Testis (tissue), 3 donors: Measurements from ENCODE around the gene PDHA1. TPM values are rescaled to one million over a fixed set of nuclear protein-coding genes. Genes with fewer than 3 reads are reported as not detected.

Source experiments
- DNase-seq: peaks from one replicate; pipeline ENCODE4 v3.0.0-alpha.2; 2019
- H3K27ac ChIP-seq, 2 donors: fragments of 200-600 bp; sonication (generic); one replicate each; pipeline ENCODE4 v1.5.1; 2019
- H3K27me3 ChIP-seq: fragments of 200-600 bp; sonication (generic); one replicate; pipeline ENCODE4 v1.5.1; 2019
- H3K36me3 ChIP-seq: fragments of 200-600 bp; sonication (generic); one replicate; pipeline ENCODE4 v1.5.1; 2017; ENCODE audit warnings: low read depth; ENCODE audit errors: missing control alignments
- H3K4me1 ChIP-seq: fragments of 200-600 bp; sonication (generic); one replicate; pipeline ENCODE4 v1.5.1; 2019
- H3K4me3 ChIP-seq, 2 donors: fragments of 200-600 bp; sonication (generic); one replicate each; pipeline ENCODE4 v1.5.1; 2017 to 2019
- H3K9me3 ChIP-seq: fragments of 200-600 bp; sonication (generic); one replicate; pipeline ENCODE4 v1.5.1; 2017
- CTCF ChIP-seq, 3 experiments: fragments of 450-650 bp in 2 of 3; fragments of 200-600 bp in 1 of 3; sonication (generic) in 1 of 3; IDR thresholded peaks; one replicate each; pipeline ENCODE4 v1.5.1; 2016 to 2019; ENCODE audit warnings: antibody characterized with exemption in 3 of 3, mild to moderate bottlenecking in 2 of 3, moderate library complexity in 1 of 3
- POLR2A ChIP-seq: fragments of 450-650 bp; IDR thresholded peaks from one replicate; pipeline ENCODE4 v1.6.1; 2017; ENCODE audit warnings: antibody characterized with exemption, mild to moderate bottlenecking, moderate library complexity
- WGBS, 2 donors: methylation state at CpG; one replicate each; pipeline ENCODE4 v1.1.5; 2018; 5-methylcytosine and 5-hydroxymethylcytosine counted together
- intact Hi-C: fragments of 100-400 bp; cut with DNase I; formaldehyde crosslinking; loops from one replicate; pipeline ENCODE4 v1.15.1; 2023; ENCODE audit warnings: low total_unique reads
- polyA plus RNA-seq: library from polyadenylated mRNA; stranded (reverse); fragments of 350-450 nt; fragmentation: Illumina TruSeq; extraction: RNeasy Lipid Tissue Mini Kit (QIAGEN cat#74804); gene quantifications from one replicate; pipeline ENCODE4 v1.2.3, GENCODE V29; 2014; ENCODE audit warnings: low read depth, low replicate concordance; ENCODE audit not compliant: insufficient read depth
- total RNA-seq, 2 donors: library from RNA; depleted of rRNA; stranded (reverse); fragments of >200 nt; gene quantifications; one replicate each; pipeline ENCODE4 v1.2.3, GENCODE V29; 2016

The PDHA1 gene
- total and polyA plus RNA-seq, 3 donors from 2014 or later = 45.4 to 76.9 (median 69.2) TPM

- intact Hi-C loops = no loop called here
- Histone ChIP-seq H3K27me3 (no peaks in the 10 kb centered on the region), H3K36me3 (no peaks in the 10 kb centered on the region), H3K4me3 (no peak overlapping the region), H3K9me3 (no peaks in the 10 kb centered on the region), H3K4me1 (no peaks in the 10 kb centered on the region), H3K27ac (no peak overlapping the region)
- no peak for DNase-seq
- WGBS, 2 donors = 63 to 79% methylated on average over 4 of the region's 4 CpGs
- TF ChIP-seq CTCF (IDR thresholded peaks at IDR 0.05) (no peak), POLR2A (no peak)
These were observed 18.0 kb downstream of the PDHA1 start for GRCh38 chrX:19361701-19362100.

GRCh38 chrX:19368576-19368975 lies 24.8 kb downstream of the PDHA1 start:
- H3K9me3 ChIP-seq = no peaks in the 10 kb centered on the region
- H3K4me1 ChIP-seq = no peaks in the 10 kb centered on the region
- DNase-seq = no peak
- intact Hi-C loops = no loop called here
- no peak overlapping the region for H3K4me3 ChIP-seq
- H3K27me3 ChIP-seq = no peaks in the 10 kb centered on the region
- TF ChIP-seq CTCF (IDR thresholded peaks at IDR 0.05) = no peak
- no peak for TF ChIP-seq POLR2A
- H3K36me3 ChIP-seq = no peaks in the 10 kb centered on the region
- 91% methylated on average over 6 of the region's 6 CpGs; no CpG with 5 or more reads in 1 of the 2 donors for WGBS, 2 donors
- no peak overlapping the region for H3K27ac ChIP-seq

- no peaks in the 10 kb centered on the region for H3K4me1 ChIP-seq
- no peaks in the 10 kb centered on the region for H3K27me3 ChIP-seq
- no peak overlapping the region for H3K27ac ChIP-seq
- H3K36me3 ChIP-seq = no peaks in the 10 kb centered on the region
- no peak overlapping the region for H3K4me3 ChIP-seq
- WGBS, 2 donors = 66 to 86% methylated on average over 4 of the region's 5 CpGs
- intact Hi-C loops = no loop called here
- DNase-seq = no peak
- TF ChIP-seq CTCF (IDR thresholded peaks at IDR 0.05) = no peak
- TF ChIP-seq POLR2A = no peak
- H3K9me3 ChIP-seq = no peaks in the 10 kb centered on the region
These were observed 26.3 kb downstream of the PDHA1 start for GRCh38 chrX:19370061-19370460.

GRCh38 chrX:19372170-19372546 lies 28.4 kb downstream of the PDHA1 start:
- peak; percentile 68 for DNase-seq
- Histone ChIP-seq H3K27me3 (no peaks in the 10 kb centered on the region), H3K9me3 (no peaks in the 10 kb centered on the region), H3K36me3 (no peaks in the 10 kb centered on the region), H3K27ac (no peak overlapping the region), H3K4me3 (no peak overlapping the region), H3K4me1 (no peaks in the 10 kb centered on the region)
- intact Hi-C loops = no loop called here
- 21 to 33% methylated on average over 4 to 9 of the region's 9 CpGs for WGBS, 2 donors
- TF ChIP-seq CTCF (IDR thresholded peaks at IDR 0.05) (peak; percentile 25 to 57 (median 51)), POLR2A (no peak)

GRCh38 chrX:19372547-19373331 lies 29.0 kb downstream of the PDHA1 start:
- DNase-seq = peak; percentile 18
- Histone ChIP-seq H3K27me3 (no peaks in the 10 kb centered on the region), H3K27ac (no peak overlapping the region), H3K36me3 (no peaks in the 10 kb centered on the region), H3K4me1 (no peaks in the 10 kb centered on the region), H3K9me3 (no peaks in the 10 kb centered on the region), H3K4me3 (no peak overlapping the region)
- WGBS, 2 donors = 13 to 37% methylated on average over 3 to 17 of the region's 20 CpGs
- intact Hi-C loops = no loop called here
- TF ChIP-seq POLR2A (no peak), CTCF (IDR thresholded peaks at IDR 0.05) (no peak)
